Vagina (tissue), 2 donors: Measurements from ENCODE around the gene F2RL3.

ENCODE experiments used
- CTCF ChIP-seq, 3 experiments: fragments of 450-650 bp in 2 of 3; fragments of 200-600 bp in 1 of 3; sonication (generic) in 1 of 3; IDR thresholded peaks; one replicate each; pipeline ENCODE4 v1.5.1; 2017 to 2019; ENCODE audit warnings: antibody characterized with exemption in 3 of 3, mild to moderate bottlenecking in 2 of 3, moderate library complexity in 2 of 3
- POLR2A ChIP-seq, 2 donors: fragments of 450-650 bp; IDR thresholded peaks; one replicate each; pipeline ENCODE4 v1.6.1; 2017; ENCODE audit warnings: antibody characterized with exemption in 2 of 2, mild to moderate bottlenecking in 2 of 2, moderate library complexity in 2 of 2

GRCh38 chr19:16891696-16892382 lies 3.0 kb downstream of the F2RL3 start:
- TF ChIP-seq CTCF (IDR thresholded peaks at IDR 0.05) (no peak), POLR2A (IDR thresholded peaks at IDR 0.05) (no peak)
